NCI-H460 (cell line): ENCODE measurements around the gene RNF34. TPM values are rescaled to one million over a fixed set of nuclear protein-coding genes. Genes with fewer than 3 reads are reported as not detected.

ENCODE experiments used
- DNase-seq: peaks from one replicate; pipeline ENCODE4 v3.0.0-alpha.2; 2016; ENCODE audit warnings: low read depth; ENCODE audit errors: extremely low read depth
- total RNA-seq: library from RNA; depleted of rRNA; stranded (reverse); fragments of >200 nt; shearing (Covaris generic); gene quantifications from 2 replicates; pipeline ENCODE4 v1.2.3, GENCODE V29; 2014; rRNA removed

Gene RNF34
- total RNA-seq, 1 experiment from 2014 or later, result 40.6 TPM

DNA sequence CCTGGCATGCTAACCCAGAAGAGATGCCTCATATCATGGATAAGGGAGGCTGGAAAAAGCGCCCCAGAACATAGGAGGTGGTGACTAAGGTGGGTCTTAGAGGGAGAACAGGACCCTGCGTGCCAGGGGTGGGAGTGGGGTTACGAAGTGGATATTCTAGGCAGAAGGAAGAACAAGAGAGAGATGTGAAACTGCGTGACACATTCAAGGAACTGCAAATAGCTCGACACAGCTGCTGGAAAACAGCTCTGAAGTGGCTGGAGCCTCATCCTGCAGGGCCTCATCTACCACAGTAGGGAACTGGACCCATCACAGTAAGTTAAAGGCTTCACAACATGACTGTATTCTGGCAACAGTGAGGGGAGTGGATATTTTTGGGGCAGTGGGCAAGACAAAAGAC lies 61.1 kb downstream of the RNF34 start:
- no peak for DNase-seq

DNA sequence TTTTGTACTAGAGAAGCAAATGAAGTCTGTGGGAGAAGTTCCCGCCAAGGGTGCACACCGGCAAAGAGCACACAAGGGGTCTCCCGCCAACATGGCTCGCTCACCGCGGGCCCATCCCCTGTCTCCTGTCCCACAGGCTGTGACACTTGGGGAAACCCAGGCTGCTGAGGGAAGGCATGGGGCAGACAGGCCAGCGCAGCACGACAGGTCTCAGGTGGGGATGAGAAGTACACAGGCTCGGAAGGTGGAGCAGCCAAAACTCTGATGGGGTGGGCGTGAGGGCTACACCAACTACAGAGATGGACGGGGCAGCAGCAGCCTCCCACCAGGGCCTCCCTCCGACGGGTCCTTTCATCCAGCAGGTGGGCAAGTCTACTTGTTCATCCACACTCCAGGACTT lies 64.4 kb downstream of the RNF34 start:
- DNase-seq, result no peak

DNA sequence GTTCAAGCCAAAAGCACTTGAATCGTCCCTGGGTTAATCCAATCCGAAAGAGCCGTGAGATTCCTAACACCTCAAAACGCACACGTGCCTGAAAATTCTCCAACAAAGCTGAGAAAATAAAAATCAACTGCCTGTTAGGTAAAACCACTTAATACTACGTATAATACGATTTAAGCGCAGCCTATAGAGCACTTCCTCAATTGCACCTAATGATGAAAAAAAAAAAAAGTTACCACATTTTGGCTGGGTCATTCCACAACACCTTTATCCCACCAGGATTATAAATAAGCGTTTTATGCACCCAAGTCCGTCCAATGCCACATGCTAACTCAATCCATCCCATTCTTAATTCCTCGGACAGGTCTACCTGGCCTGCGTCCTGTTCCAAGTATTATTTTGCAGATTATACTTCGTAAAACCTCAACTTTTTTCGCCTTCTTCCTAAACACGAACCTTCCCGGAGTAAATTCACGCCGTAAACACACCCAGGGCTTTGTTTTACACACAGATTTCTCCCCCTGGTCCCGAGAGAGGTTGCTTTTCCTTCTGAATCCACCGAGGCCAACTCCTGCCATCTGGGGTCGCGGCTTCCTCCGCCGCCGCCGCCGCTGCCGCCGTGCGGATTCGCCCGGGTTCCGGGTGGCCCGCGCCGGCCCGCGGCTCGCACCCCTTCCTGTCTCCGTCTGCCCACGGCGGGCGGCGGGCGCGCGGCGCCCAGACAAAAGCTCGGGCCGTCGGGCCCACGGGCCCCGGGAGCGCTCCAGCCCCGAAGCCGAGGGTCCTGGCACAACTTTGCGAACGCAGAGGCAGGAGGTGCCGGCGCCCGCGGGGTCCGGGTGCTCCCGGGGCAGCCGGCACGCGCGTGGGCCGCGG lies 66.2 kb downstream of the RNF34 start:
- DNase-seq, result no peak

DNA sequence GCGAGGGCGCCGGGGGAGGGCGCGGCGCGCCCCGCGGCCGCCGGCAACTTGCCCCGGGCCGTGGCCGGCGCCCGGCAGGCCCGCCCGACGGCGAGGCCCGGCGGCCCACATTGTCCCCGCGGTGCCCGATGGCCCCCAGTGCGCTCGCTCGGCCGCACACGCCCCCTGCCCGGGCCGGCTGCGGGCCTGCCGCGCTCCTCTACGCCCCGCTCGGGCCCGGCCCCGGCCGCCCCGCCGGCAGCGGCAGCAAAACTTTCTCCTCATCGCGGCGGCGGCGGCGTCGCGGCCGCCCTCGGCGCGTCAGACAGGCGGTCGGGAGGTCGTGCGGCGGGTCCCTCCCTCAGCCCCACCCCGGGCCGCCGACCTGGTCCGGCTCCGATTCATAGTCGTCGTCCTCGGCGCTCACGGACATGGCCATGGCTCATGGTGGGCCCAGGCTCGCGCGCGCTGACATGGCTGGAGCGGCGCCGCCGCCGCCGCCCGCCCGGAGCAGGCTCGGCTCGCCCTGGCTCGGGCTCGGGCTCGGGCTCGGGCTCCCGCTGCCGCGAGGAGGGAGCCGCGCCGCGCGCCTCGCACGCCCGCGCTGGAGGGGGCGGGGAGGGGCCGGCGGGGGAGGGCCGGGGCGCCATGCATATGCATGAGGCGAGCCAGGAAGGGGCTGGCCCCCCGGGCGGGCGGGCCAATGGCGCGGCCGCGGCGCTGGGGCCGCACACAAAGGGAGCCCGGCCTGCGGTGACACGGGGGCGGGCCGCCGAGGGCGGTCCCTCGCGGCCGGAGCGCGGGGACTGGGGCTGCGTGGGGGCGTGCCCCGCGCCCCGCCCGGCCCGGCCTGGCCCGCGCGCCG lies 67.1 kb downstream of the RNF34 start:
- DNase-seq, result peak; percentile 86

DNA sequence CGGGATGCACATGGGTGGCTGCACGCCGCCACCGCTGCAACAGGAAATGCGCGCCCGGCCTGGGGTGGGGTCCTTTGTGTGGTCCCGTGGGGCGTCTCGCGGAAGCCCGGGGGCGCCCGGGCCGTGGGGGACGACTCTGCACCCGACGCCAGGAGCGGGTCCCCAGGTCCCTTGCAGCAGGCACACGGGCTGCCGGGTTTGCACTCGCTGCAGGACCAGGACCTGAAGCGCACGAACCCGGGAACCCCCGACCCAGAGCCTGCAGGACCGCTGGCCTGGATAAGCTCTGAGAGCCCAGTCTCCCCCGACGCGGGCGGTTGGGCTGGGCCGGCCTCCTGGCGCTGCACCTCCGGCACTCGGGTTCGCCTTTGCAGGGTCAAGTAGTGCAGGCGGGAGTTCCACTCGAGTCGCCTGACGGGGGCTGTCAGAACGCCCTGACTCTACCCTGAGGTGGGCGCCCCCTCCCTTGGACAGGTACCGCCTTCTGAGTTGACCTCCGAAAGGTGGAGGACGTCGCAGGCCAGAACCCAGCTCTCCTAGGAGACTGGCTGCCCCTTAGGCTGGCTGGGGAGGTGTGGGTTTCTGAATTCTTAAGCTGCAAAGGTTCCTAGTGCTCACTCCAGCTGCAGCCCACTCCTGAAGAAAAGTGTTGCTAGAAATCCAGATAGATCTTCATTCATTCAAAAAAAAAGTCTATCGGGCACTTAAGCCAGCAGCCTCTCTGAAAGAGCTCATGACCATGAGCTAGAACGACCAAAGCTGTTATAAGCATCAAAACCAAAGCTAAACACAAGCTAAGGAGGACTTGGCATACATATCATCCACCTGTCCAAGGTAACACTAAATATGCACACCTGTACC lies 68.0 kb downstream of the RNF34 start:
- DNase-seq, result no peak

DNA sequence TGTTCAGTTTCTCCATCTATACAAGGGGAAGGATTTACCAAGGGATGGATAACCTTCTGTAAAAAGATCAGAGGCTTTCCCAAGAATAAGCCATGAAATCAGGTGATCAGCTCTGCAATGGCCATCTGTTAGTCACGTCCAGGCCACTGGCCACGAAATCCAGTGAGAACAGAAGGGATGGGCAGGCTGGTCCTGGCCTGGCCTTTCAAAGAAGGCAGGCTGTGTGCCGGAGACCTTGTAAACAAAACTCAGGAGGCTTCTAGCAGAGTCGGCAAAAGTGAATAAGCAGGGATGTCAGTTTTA lies 68.5 kb downstream of the RNF34 start:
- no peak for DNase-seq

DNA sequence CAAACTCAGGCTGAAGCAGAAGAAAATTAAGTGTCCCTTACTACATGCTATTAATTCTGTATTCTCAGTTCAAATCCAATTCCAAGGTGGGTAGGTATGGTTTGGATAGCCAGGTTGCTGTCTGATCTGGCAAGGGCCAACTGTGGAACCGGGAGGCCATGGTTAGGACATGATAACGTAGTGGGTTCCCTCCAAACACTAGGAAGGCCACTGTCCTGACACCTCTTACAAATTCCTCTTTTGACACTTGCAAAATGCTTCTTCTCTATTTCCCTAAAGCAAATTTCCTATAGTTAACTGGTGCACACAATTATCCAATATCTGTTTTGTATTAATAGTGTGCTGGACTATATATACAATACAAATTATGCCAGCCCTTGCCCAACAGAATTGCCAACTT lies 70.8 kb downstream of the RNF34 start:
- no peak for DNase-seq

DNA sequence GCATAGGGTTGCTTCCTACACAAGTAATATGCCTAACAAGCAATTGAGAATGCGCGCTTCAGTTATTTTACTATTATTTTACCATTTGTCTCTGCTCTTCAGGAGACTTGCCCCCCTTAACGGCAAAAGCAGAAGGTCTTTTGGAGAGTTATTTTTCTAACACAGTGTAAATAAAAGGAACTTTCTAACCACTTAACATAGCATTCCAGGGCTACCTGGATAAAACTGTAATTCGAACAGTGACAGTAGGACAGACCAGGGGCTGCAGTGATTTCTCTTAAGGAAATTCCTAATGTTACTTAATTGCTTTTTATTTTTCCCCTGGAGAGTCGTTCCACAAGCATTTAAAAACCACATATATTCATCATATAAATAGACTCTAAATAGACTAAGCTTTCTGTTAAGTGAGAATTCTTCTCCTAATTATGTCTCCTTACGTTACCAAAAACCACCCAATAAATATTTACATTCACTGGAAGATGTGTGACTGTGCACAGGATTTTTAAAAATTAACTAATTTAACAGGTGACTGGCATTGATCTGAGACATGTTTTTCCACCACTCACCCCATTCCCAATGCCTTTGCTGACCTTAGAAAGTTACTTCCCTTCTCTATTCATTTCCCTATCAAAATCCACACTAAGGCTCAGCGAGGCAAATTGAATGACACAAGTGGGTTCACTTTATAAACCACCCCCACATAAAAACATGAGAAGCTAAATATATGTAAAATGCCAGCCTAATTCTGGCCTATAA lies 72.4 kb downstream of the RNF34 start:
- DNase-seq, result no peak

Other genes starting within 250 kb of the RNF34 start
- 16.3 and 16.6 TPM in 2 replicates for gene P2RX4, start 190.0 kb upstream of the RNF34 start, total RNA-seq
- gene CAMKK2, start 103.4 kb upstream of the RNF34 start, total RNA-seq, result 13.1 and 14.1 TPM in 2 replicates
- 114 and 118 TPM in 2 replicates for gene ANAPC5, start 47.7 kb upstream of the RNF34 start, total RNA-seq
- gene KDM2B, start 180.9 kb downstream of the RNF34 start, total RNA-seq, result 16.9 and 19.5 TPM in 2 replicates
- 12.6 and 16.4 TPM in 2 replicates for gene ORAI1, start 226.4 kb downstream of the RNF34 start, total RNA-seq